K562 (cell line): ENCODE measurements around the gene SKAP1. TPM values are rescaled to one million over a fixed set of nuclear protein-coding genes. Genes with fewer than 3 reads are reported as not detected.

Experiments used
- BHLHE40 ChIP-seq: IDR thresholded peaks from 2 replicates; pipeline ENCODE4 v1.6.1; 2011; ENCODE audit warnings: low read length, improper control_type of control experiment
- DPF2 ChIP-seq: fragments of 450-650 bp; IDR thresholded peaks from 2 replicates; pipeline ENCODE4 v1.6.1; 2016
- EGR1 ChIP-seq: fragments of 450-650 bp; conservative IDR thresholded peaks from 2 replicates; pipeline ENCODE4 v1.6.1; 2017; ENCODE audit warnings: mild to moderate bottlenecking
- FOS ChIP-seq: IDR thresholded peaks from 3 replicates; pipeline ENCODE4 v1.6.1; 2011; ENCODE audit not compliant: insufficient read length; ENCODE audit errors: extremely low read depth
- FOXJ3 ChIP-seq: sonication (generic); formaldehyde crosslinking; IDR thresholded peaks from 2 replicates; pipeline ENCODE4 v1.4.0; 2020; ENCODE audit warnings: mild to moderate bottlenecking, missing genetic modification reagents
- GTF2A2 ChIP-seq: IDR thresholded peaks from 2 replicates; pipeline ENCODE4 v1.6.1; 2016; ENCODE audit warnings: mild to moderate bottlenecking, missing genetic modification characterization, missing compliant biosample characterization
- KLF13 ChIP-seq: fragments of 450-650 bp; IDR thresholded peaks from 2 replicates; pipeline ENCODE4 v1.6.1; 2016; ENCODE audit warnings: missing genetic modification characterization, low read depth, mild to moderate bottlenecking, missing compliant biosample characterization, moderate library complexity, borderline replicate concordance
- MEIS2 ChIP-seq: fragments of 450-650 bp; IDR thresholded peaks from 2 replicates; pipeline ENCODE4 v1.6.1; 2014; ENCODE audit warnings: mild to moderate bottlenecking; ENCODE audit not compliant: partially characterized antibody
- MYBL2 ChIP-seq, 2 experiments: fragments of 450-650 bp in 1 of 2; sonication (generic) in 1 of 2; formaldehyde crosslinking in 1 of 2; IDR thresholded peaks; 2 replicates each; pipeline versions ENCODE4 v1.6.1 to v1.8.1; 2017 to 2022; ENCODE audit warnings: borderline replicate concordance in 1 of 2, inconsistent platforms in 1 of 2, low read depth in 1 of 2, mild to moderate bottlenecking in 1 of 2, missing genetic modification reagents in 1 of 2, moderate library complexity in 1 of 2
- PHTF2 ChIP-seq: fragments of 250-450 bp; sonication (Bioruptor Pico); IDR thresholded peaks from 2 replicates; pipeline ENCODE4 v1.5.0; 2021; ENCODE audit warnings: mild to moderate bottlenecking
- PML ChIP-seq: IDR thresholded peaks from 2 replicates; pipeline ENCODE4 v1.6.1; 2012; ENCODE audit warnings: low read length, inconsistent platforms
- POU5F1 ChIP-seq: fragments of 150-350 bp; IDR thresholded peaks from 2 replicates; pipeline ENCODE4 v1.6.1; 2014; ENCODE audit warnings: borderline replicate concordance, low read length, low read depth, mild to moderate bottlenecking; ENCODE audit not compliant: partially characterized antibody
- TBL1XR1 ChIP-seq, 2 experiments: IDR thresholded peaks; 2 replicates each; pipeline ENCODE4 v1.6.1; 2012; ENCODE audit warnings: improper control_type of control experiment in 2 of 2, low read length in 2 of 2, mild to moderate bottlenecking in 1 of 2
- ZNF165 ChIP-seq: fragments of 250-450 bp; sonication (Bioruptor Pico); IDR thresholded peaks from 2 replicates; pipeline ENCODE4 v1.4.0; 2020; ENCODE audit warnings: borderline replicate concordance
- ZNF253 ChIP-seq: fragments of 250-450 bp; sonication (Bioruptor Pico); conservative IDR thresholded peaks from 2 replicates; pipeline ENCODE4 v1.6.1; 2021; ENCODE audit warnings: mild to moderate bottlenecking
- ZNF668 ChIP-seq: fragments of 250-450 bp; sonication (Bioruptor Pico); IDR thresholded peaks from 2 replicates; pipeline ENCODE4 v1.8.0; 2022; ENCODE audit warnings: mild to moderate bottlenecking, inconsistent platforms
- polyA plus RNA-seq, 8 experiments: library from polyadenylated mRNA; depleted of rRNA in 4 of 8; stranded (reverse) in 5 of 8; unstranded in 3 of 8; fragments of >200 nt; fragmentation: Nextera tagmentation in 2 of 8; fragmentation: Illumina TruSeq in 1 of 8; extraction: Ambion mirVana in 2 of 8; extraction: Trizol in 1 of 8; gene quantifications; 2 replicates each; pipeline versions ENCODE4 v1.2.1 to v1.2.3, GENCODE V29; 2011 to 2014; ENCODE audit warnings: inconsistent platforms in 1 of 8, missing spikeins in 1 of 8
- total RNA-seq, 7 experiments: library from RNA; depleted of rRNA in 6 of 7; stranded (reverse); fragments of >200 nt in 6 of 7; fragmentation: Illumina TruSeq in 2 of 7; extraction: Trizol in 2 of 7; gene quantifications; 2 replicates each; pipeline versions ENCODE4 v1.2.1 to v1.2.3, GENCODE V29; 2011 to 2021; ENCODE audit warnings: low replicate concordance in 1 of 7
- TF ChIP-seq, protein P1 (sequence below): fragments of 250-450 bp; sonication (Bioruptor Pico); IDR thresholded peaks from 2 replicates; pipeline ENCODE4 v1.4.0; 2020; ENCODE audit warnings: mild to moderate bottlenecking
- TF ChIP-seq, protein P2 (sequence below): sonication (generic); formaldehyde crosslinking; IDR thresholded peaks from 2 replicates; pipeline ENCODE4 v1.4.0; 2020; ENCODE audit warnings: mild to moderate bottlenecking, missing genetic modification reagents
- TF ChIP-seq, protein P3 (sequence below): fragments of 450-650 bp; IDR thresholded peaks from 2 replicates; pipeline ENCODE4 v1.7.1; 2018; ENCODE audit warnings: mild to moderate bottlenecking, low read depth; ENCODE audit not compliant: partially characterized antibody
- TF ChIP-seq, protein P4 (sequence below): fragments of 250-450 bp; sonication (Bioruptor Pico); IDR thresholded peaks from 2 replicates; pipeline ENCODE4 v1.5.0; 2021

The SKAP1 gene
- total and polyA plus RNA-seq, 9 of the 15 experiments (the other 6 are each of a cell fraction or from before 2014, with no cell fraction given), result 0.06 to 0.80 (median 0.10) TPM; not detected in 4

DNA sequence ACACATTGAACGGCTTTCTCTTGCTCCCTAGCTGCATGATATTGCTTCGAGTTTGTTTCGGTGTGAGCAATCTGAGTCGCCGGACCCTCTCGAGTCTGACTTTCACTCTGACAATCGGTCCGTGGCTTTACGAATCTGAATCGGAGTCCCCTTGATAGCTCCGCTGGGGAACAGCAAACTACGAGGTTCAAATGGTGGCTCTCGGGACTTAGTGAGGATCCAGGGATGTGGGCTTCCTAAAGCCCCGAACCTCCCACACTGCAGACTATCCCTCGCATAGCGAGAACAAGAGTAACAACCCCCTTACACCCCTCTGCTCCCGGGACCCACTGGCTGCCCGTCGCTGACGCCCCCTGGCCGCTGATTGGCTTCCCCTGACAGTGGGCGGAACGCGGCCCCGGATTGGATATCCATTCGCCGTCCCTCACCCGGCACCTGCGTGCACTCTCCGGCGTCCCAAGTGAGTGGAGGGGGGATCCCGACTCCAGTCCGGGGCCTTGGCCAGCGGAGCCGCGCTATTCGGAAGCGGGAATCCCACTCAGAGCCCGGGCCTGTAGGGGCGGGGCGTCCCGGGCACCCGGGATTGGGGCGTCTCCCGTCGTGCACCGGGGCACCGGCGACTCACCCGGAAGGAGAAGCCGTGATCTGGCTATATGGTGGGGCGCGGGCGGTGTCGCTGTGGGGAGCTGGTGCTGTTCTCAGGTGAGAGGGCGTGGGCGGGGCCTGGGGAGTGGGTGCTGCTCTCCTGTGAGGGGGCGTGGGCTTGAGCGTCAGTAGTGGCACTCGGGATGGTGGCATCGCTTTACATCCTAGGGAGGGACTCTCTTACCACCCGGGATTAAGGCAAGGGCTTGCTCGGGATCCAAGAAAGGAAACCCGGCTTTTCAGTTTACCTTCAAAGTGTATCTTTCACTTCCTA lies 322.6 kb downstream of the SKAP1 start, which contains the start of gene SNX11 (continued):
- TF ChIP-seq, protein P1, sequence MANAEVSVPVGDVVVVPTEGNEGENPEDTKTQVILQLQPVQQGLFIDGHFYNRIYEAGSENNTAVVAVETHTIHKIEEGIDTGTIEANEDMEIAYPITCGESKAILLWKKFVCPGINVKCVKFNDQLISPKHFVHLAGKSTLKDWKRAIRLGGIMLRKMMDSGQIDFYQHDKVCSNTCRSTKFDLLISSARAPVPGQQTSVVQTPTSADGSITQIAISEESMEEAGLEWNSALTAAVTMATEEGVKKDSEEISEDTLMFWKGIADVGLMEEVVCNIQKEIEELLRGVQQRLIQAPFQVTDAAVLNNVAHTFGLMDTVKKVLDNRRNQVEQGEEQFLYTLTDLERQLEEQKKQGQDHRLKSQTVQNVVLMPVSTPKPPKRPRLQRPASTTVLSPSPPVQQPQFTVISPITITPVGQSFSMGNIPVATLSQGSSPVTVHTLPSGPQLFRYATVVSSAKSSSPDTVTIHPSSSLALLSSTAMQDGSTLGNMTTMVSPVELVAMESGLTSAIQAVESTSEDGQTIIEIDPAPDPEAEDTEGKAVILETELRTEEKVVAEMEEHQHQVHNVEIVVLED (CRISPR knock-in tag), result no peak
- TF ChIP-seq PML, result peak; percentile 59; the same call in 1 of the 2 replicates
- TF ChIP-seq, protein P2, sequence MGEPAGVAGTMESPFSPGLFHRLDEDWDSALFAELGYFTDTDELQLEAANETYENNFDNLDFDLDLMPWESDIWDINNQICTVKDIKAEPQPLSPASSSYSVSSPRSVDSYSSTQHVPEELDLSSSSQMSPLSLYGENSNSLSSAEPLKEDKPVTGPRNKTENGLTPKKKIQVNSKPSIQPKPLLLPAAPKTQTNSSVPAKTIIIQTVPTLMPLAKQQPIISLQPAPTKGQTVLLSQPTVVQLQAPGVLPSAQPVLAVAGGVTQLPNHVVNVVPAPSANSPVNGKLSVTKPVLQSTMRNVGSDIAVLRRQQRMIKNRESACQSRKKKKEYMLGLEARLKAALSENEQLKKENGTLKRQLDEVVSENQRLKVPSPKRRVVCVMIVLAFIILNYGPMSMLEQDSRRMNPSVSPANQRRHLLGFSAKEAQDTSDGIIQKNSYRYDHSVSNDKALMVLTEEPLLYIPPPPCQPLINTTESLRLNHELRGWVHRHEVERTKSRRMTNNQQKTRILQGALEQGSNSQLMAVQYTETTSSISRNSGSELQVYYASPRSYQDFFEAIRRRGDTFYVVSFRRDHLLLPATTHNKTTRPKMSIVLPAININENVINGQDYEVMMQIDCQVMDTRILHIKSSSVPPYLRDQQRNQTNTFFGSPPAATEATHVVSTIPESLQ (CRISPR knock-in tag), result no peak
- peak in 1 of 2 experiments; percentile 38; a peak in 1 of 4 replicates for TF ChIP-seq TBL1XR1 (IDR thresholded peaks at IDR 0.05; ENCODE audit: low read length in 2 of 2)
- peak; percentile 96 for TF ChIP-seq EGR1
- no peak for TF ChIP-seq KLF13 (tag)
- no peak for TF ChIP-seq ZNF668 (CRISPR knock-in tag)
- TF ChIP-seq FOXJ3 (CRISPR knock-in tag), result no peak
- no peak for TF ChIP-seq GTF2A2 (tag)
- peak; percentile 45; the same call in 1 of the 2 replicates for TF ChIP-seq BHLHE40
- no peak for TF ChIP-seq DPF2
- TF ChIP-seq, protein P3, sequence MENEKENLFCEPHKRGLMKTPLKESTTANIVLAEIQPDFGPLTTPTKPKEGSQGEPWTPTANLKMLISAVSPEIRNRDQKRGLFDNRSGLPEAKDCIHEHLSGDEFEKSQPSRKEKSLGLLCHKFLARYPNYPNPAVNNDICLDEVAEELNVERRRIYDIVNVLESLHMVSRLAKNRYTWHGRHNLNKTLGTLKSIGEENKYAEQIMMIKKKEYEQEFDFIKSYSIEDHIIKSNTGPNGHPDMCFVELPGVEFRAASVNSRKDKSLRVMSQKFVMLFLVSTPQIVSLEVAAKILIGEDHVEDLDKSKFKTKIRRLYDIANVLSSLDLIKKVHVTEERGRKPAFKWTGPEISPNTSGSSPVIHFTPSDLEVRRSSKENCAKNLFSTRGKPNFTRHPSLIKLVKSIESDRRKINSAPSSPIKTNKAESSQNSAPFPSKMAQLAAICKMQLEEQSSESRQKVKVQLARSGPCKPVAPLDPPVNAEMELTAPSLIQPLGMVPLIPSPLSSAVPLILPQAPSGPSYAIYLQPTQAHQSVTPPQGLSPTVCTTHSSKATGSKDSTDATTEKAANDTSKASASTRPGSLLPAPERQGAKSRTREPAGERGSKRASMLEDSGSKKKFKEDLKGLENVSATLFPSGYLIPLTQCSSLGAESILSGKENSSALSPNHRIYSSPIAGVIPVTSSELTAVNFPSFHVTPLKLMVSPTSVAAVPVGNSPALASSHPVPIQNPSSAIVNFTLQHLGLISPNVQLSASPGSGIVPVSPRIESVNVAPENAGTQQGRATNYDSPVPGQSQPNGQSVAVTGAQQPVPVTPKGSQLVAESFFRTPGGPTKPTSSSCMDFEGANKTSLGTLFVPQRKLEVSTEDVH, result peak; percentile 55
- no peak for TF ChIP-seq ZNF253 (CRISPR knock-in tag)
- TF ChIP-seq PHTF2, result no peak
- TF ChIP-seq MYBL2 (IDR thresholded peaks at IDR 0.05; ENCODE audit: low read depth), result no peak
- TF ChIP-seq MYBL2 (CRISPR knock-in tag; IDR thresholded peaks at IDR 0.05; ENCODE audit: borderline replicate concordance), result no peak
- no peak for TF ChIP-seq POU5F1
- peak; percentile 27 for TF ChIP-seq MEIS2
- TF ChIP-seq, protein P4, sequence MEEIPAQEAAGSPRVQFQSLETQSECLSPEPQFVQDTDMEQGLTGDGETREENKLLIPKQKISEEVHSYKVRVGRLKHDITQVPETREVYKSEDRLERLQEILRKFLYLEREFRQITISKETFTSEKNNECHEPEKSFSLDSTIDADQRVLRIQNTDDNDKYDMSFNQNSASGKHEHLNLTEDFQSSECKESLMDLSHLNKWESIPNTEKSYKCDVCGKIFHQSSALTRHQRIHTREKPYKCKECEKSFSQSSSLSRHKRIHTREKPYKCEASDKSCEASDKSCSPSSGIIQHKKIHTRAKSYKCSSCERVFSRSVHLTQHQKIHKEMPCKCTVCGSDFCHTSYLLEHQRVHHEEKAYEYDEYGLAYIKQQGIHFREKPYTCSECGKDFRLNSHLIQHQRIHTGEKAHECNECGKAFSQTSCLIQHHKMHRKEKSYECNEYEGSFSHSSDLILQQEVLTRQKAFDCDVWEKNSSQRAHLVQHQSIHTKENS (CRISPR knock-in tag), result no peak
- TF ChIP-seq FOS, result peak; percentile 57
- TF ChIP-seq ZNF165 (CRISPR knock-in tag), result no peak
